ENCODE data around the gene ELMO1. TPM values are rescaled to one million over a fixed set of nuclear protein-coding genes. Genes with fewer than 3 reads are reported as not detected.

The ELMO1 gene
- total RNA-seq, 1 experiment from 2014 or later = 8.7 TPM

DNA sequence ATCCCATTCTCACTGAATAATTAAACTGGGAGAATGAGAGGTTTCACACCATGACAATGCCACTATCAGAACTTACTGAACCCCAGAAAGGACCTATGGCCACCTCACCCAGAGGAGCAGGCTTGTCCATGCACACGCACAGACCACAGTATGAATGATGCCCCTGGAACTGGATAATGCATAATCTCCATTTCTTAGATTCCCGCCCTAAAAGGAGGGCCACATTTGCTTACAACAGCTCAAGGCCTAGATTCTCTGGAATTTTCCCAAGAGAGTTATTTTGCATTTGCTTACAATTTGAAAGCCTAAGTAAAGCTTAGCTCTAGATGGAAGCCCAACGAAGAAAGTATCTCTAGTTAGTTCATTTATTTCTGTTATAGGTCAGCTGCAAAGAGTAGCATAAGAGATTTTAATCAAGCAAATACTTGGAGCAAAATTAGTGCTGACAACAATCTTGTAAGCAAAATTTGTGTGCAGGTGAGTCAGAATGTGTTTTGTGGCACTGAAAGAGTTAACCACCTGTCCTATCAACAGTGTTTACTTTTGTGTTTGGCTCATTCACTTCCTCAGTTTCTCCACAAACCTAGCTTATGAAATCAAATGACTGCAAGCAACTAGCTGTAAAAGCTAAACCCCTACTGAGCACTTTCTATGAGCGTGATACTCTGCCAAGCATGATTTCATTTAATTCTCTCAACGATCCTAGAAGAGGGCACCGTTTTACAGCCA, 32.1 kb downstream of the ELMO1 start:
- no peaks in the 10 kb centered on the region for H3K36me3 ChIP-seq (replicated peaks; ENCODE audit: control insufficient read depth, insufficient read depth, low read length)
- no peak overlapping the region for H3K4me3 ChIP-seq (ENCODE audit: insufficient read depth, low read depth, low read length)
- no peaks in the 10 kb centered on the region for H3K27me3 ChIP-seq (ENCODE audit: control insufficient read depth, insufficient read depth, low read length)
- no peak for DNase-seq

DNA sequence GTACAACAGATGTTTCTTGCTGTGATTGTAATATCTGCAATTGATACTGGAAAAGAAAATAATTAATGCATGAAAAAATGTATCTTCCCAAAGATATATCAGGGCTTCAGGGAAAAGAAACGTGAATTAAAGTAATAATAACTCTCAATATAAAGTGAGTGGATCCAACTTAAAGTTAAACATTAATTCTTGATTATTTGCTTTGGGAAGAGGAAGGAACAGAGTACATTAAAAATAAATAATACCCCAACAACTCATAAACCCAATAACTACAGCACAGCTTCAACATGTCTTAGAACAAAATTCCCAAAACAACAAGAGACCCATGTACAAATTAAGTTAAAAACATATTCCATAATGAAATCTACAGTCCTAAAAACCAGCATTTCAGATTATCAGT, 33.0 kb downstream of the ELMO1 start:
- Histone ChIP-seq H3K36me3 (replicated peaks; ENCODE audit: control insufficient read depth, insufficient read depth, low read length) (no peaks in the 10 kb centered on the region), H3K4me3 (ENCODE audit: insufficient read depth, low read depth, low read length) (no peak overlapping the region), H3K27me3 (ENCODE audit: control insufficient read depth, insufficient read depth, low read length) (no peaks in the 10 kb centered on the region)
- no peak for DNase-seq

DNA sequence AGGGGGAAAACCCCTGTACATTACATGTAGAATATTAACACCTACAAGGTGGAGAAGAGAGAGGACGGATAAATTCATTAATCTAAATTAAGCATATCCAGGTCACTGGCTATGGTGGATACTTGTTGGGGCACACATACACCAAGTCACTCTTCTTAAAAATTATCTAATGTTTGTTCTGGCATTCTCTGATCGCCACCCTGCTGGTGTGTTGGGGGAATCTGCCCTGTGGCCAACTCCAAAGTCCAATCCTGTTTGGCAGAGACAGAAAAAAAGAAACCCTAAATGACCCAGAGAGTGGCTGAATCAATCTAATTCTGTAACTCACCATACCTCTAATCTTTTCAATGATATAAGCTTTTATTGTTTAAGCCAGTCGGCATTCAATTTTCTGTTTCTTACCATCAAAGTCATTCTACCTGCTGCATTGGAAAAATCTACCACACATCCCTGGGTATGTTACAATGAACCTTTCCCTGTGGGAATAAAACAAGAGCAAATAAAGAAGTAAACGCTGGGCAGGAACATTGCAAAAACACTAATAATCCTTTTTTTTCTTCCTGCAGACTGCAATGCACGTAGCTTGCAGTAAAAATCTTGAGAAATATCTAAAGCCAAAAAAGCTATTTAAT, 34.2 kb downstream of the ELMO1 start:
- no peak for DNase-seq
- H3K36me3 ChIP-seq (replicated peaks; ENCODE audit: control insufficient read depth, insufficient read depth, low read length) = no peaks in the 10 kb centered on the region
- no peak overlapping the region for H3K4me3 ChIP-seq (ENCODE audit: insufficient read depth, low read depth, low read length)
- no peaks in the 10 kb centered on the region for H3K27me3 ChIP-seq (ENCODE audit: control insufficient read depth, insufficient read depth, low read length)

DNA sequence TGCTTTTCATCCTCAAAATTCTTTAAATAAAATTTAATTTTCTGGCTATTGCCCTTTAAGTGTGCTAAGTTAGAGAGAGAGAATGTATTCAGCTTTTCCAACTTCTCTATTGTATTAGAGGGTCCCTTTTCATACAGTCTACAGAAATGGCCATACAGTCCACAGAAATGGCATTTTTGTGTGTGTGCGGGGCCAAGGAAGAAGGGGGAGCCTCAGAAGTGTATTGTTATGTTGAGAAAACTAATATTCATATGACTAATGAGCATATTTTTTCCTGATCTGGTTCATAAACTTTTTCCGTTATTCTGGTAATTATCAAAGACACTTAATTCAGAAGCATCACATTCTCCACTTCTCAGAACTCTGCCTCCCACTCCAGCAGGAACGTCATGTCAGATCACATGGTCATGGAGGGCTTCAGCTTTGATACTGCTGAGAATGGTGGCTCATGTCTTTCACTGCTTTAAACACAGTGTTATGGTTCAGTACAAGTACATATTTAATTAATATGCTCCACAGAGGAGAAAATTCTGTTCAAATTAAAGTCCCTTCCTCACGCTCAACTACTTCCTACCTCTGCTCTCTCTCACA, 37.1 kb downstream of the ELMO1 start:
- Histone ChIP-seq H3K4me3 (ENCODE audit: insufficient read depth, low read depth, low read length) (no peak overlapping the region), H3K27me3 (ENCODE audit: control insufficient read depth, insufficient read depth, low read length) (no peaks in the 10 kb centered on the region), H3K36me3 (replicated peaks; ENCODE audit: control insufficient read depth, insufficient read depth, low read length) (no peaks in the 10 kb centered on the region)
- no peak for DNase-seq

DNA sequence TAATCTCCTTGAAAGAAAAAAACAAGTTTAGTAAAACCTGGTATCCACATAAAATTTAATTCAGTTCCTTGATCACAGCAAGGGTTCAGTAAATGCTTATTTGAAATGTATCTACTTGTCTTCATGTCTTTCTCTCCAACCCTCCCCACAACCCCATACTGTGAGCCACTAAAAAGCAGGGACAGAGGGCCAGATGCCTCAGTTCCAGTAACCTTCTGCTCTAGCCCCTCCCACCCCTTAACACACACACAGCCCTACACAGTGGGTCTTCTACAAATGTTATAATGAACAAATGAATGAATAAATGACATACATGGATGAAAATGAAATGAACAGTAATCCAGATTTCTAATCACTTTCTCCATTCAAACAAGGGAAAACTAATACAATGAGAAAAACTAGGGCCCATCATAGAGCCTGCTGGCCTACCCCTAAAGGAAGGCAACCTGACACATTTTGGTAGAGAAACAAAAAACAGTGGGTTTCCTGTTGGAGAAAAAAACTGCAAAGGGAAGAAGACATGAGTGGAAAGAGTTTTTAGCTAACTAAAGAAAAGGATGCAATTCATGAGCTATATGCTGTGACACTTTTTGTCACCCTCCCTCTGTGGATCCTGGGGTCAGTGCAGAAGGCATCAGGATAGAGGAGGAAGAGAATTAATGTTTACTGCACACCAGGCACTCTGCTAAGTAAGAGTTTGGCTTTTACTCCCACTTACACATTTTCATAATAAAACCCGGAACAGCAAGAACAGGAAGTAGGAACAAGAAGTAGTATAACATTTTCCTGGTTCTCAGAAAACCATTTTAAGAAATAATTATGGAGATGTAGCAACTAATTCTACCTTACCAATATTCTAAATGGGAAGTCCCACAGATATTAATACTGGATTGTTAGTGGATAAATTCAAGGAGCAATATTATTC, 38.1 kb downstream of the ELMO1 start:
- DNase-seq = no peak
- H3K36me3 ChIP-seq (replicated peaks; ENCODE audit: control insufficient read depth, insufficient read depth, low read length) = no peaks in the 10 kb centered on the region
- H3K27me3 ChIP-seq (ENCODE audit: control insufficient read depth, insufficient read depth, low read length) = no peaks in the 10 kb centered on the region
- no peak overlapping the region for H3K4me3 ChIP-seq (ENCODE audit: insufficient read depth, low read depth, low read length)

DNA sequence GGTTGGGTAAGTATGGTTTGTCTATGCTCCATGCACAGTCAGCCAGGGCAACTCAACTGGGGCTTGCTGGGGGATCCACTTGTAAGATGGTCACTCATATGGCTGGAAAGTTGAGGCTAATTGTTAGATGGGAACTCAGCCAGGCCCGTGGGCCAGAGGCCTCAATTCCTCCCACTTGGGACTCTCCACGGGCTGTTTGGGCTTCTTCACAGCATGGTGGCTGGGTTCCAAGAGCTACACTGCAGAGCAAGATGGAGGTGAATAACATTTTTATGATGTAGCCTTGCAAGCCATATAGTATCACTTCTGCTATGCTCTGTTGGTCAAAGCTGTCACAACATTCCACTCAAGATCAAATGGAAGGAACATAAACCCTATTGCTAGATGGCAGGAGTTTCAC, 39.2 kb downstream of the ELMO1 start:
- Histone ChIP-seq H3K27me3 (ENCODE audit: control insufficient read depth, insufficient read depth, low read length) (no peaks in the 10 kb centered on the region), H3K36me3 (replicated peaks; ENCODE audit: control insufficient read depth, insufficient read depth, low read length) (no peaks in the 10 kb centered on the region)

DNA sequence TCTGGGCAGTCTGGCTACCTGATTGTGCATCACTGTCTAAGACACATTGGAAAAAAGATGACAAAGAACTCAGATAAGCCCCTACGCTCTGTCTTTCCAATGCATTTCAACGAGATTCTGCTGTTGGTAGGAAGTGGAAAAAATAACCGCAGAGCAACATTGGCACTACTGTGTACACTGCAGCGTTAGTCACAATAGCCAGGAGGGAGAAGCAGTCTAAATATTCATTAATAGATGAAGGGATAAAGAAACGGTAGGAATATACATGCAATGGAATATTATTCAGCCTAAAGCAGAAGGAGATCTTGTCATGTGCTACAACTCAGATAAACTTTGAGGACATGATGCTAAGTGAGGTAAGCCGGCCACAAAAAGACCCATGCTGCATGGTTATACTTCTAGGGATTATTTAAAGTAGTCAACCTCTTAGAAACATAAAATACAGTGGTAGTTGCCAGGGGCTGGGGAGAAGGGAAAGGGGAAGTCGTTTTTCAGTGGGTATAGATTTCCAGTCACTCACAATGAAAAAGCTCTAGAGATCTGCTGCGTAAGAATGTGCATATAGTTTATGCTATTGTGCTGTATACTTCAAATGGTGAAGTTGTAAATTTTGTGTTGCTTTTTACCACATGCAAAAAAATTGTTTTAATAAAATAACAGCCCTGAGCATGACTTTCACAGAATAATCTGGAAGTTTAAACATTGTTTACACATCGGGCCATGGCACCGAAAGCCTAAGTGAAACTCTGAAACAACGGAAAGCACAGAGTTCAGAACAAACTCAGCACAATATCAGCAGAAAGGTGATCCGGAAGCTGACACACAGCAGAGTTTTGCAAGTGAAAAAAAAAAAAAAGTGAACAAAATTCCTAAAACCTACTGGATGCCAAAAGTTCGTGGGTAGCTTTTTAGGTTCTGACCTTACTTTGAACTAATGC, 40.1 kb downstream of the ELMO1 start:
- Histone ChIP-seq H3K4me3 (ENCODE audit: insufficient read depth, low read depth, low read length) (no peak overlapping the region), H3K36me3 (replicated peaks; ENCODE audit: control insufficient read depth, insufficient read depth, low read length) (no peaks in the 10 kb centered on the region), H3K27me3 (ENCODE audit: control insufficient read depth, insufficient read depth, low read length) (no peaks in the 10 kb centered on the region)
- DNase-seq = no peak

More for the DNA sequence above, 39.2 kb downstream of the ELMO1 start:
- H3K4me3 ChIP-seq (ENCODE audit: insufficient read depth, low read depth, low read length) = no peak overlapping the region
- DNase-seq = no peak

DNA sequence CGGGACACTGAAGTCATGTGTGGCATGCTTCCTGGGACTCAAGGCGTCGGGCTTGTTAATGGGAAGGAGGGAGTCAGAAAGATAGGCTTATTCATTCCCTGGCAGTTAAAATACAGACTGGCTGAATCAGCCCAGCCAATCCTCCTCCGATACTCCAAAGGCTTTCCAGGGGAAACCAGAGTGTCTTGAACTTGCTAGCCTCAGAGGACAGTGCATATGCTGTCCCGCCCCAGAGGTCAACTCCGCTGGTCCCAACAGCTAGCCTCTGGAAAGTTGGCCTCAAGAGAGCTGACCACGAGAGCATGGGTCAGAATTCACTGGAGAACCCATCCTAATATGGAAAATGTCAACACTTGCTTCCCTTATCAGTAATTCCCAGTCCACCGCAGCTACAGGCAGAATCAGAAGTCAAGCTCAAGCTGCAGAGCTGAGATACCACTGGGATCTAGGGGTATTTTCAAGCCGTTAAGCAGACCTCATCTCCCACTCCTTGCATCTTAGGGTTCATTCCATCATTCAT, 43.0 kb downstream of the ELMO1 start:
- Histone ChIP-seq H3K27me3 (ENCODE audit: control insufficient read depth, insufficient read depth, low read length) (no peaks in the 10 kb centered on the region), H3K36me3 (replicated peaks; ENCODE audit: control insufficient read depth, insufficient read depth, low read length) (no peaks in the 10 kb centered on the region), H3K4me3 (ENCODE audit: insufficient read depth, low read depth, low read length) (no peak overlapping the region)
- DNase-seq = no peak

DNA sequence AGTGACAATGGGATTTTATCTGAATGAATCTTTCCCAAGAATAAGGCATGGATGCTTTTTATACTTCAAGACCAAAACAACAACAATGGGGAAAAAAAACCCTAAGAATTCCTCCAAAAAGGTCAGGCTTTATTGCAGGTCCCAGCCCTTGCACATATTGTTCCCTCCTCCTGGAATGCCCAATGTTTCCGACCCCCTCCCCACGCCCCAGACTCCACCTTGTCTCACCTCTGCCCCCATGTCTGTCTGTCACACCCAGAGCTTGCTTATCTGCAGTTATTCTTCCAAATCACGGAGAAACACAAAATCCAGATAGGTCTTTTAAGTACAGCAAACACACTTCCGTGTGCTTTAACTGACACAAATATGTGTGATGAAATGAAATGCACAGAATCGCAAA, 43.5 kb downstream of the ELMO1 start:
- Histone ChIP-seq H3K4me3 (ENCODE audit: insufficient read depth, low read depth, low read length) (no peak overlapping the region), H3K36me3 (replicated peaks; ENCODE audit: control insufficient read depth, insufficient read depth, low read length) (no peaks in the 10 kb centered on the region), H3K27me3 (ENCODE audit: control insufficient read depth, insufficient read depth, low read length) (no peaks in the 10 kb centered on the region)
- DNase-seq = no peak

DNA sequence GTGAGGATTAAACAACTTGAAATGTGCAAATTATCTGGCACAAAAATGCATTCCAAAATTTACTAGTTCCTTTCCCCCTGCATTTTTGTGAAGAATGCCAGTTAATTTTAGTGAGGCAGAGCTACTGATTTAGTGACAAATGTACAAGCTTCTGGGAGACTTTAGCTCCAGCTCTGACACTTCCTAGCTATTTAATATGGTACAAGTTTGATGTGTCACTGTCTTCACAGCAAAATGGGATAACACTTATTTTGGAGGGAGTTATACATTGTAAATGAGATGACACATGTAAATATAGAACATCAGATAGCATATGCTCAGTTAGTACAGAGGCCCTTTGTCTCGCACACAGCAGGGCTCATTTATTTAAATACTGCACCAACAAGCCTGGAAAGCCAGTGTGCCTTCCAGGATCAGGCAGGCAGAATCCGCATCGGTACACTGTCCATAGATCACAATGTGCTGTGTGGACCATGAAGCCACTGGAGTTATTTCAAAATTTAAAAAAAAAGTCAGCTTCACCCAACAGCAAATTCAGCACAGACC, 48.7 kb downstream of the ELMO1 start:
- DNase-seq = no peak
- H3K27me3 ChIP-seq (ENCODE audit: control insufficient read depth, insufficient read depth, low read length) = no peaks in the 10 kb centered on the region
- no peak overlapping the region for H3K4me3 ChIP-seq (ENCODE audit: insufficient read depth, low read depth, low read length)
- H3K36me3 ChIP-seq (replicated peaks; ENCODE audit: control insufficient read depth, insufficient read depth, low read length) = no peaks in the 10 kb centered on the region

DNA sequence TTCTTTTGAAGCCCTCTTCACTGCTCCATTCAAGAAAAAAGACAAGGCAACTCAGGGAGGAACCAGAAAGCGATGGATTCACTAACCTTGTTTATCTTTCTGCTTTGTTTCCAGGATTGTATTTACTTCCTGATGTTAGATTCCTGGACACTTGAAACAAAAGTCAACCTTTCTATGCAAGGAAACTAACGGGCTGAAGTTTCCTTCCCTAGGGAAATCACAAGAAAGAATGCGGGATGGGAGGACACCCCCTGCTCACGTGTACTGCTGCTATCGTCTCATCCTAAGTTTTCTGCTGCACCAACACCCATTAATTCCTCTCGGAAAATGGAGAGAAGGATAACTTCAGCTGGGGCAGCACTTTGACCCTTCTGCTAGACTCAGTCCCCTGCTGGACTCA, 50.3 kb downstream of the ELMO1 start:
- Histone ChIP-seq H3K36me3 (replicated peaks; ENCODE audit: control insufficient read depth, insufficient read depth, low read length) (no peaks in the 10 kb centered on the region), H3K27me3 (ENCODE audit: control insufficient read depth, insufficient read depth, low read length) (no peaks in the 10 kb centered on the region), H3K4me3 (ENCODE audit: insufficient read depth, low read depth, low read length) (no peak overlapping the region)
- DNase-seq = no peak

DNA sequence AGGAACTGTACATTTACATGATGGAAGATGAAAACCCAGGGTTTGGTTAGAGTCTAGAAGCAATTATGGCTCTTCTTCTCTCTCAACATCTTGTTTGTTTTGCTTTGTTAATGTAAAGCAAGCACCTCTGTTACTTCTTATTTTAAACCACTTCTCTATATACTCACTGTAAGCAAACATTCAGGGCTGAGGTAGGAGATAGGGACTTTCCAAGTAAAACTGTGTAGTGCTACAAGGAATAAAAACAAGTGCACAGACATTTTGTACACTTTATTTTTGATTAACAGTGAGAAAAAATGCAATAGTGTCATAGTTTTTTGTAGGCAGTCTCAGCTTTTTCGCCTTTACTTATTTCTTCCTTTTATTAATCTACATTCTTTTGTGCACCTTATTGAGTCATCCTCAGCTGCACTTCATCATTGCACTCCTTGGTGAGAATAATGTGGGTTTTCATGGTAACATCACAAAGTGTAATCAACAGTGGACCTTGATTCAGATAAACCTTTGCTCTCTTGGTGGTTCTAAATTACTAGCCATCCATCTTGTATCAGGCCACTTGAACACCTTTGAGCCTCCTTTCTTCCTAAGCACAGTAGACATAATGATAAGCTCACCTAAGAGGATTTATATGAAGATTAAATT, 52.9 kb downstream of the ELMO1 start:
- Histone ChIP-seq H3K36me3 (replicated peaks; ENCODE audit: control insufficient read depth, insufficient read depth, low read length) (no peaks in the 10 kb centered on the region), H3K4me3 (ENCODE audit: insufficient read depth, low read depth, low read length) (no peak overlapping the region), H3K27me3 (ENCODE audit: control insufficient read depth, insufficient read depth, low read length) (no peaks in the 10 kb centered on the region)
- DNase-seq = no peak

DNA sequence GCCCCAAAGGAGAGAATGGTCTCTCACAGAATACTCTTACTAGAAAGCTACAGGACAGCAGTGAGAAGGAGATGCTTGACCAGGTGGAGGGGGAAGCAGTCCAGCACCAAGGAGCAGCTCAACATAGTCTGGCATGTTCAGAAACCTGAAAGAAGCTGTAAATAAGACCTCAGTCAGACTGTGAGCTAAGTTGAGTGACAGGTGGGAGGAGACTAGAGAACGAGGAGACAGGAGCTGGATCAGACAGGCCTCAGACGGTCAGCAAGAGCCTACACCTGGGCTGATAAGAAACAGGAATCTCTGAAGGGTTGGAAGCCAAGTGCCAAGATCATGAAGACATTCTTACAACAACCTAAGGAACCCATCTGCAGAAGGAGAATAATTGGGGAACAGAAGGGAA, 54.5 kb downstream of the ELMO1 start:
- Histone ChIP-seq H3K27me3 (ENCODE audit: control insufficient read depth, insufficient read depth, low read length) (no peaks in the 10 kb centered on the region), H3K36me3 (replicated peaks; ENCODE audit: control insufficient read depth, insufficient read depth, low read length) (no peaks in the 10 kb centered on the region), H3K4me3 (ENCODE audit: insufficient read depth, low read depth, low read length) (no peak overlapping the region)
- no peak for DNase-seq

Data from H7 (cell line).